ENCODE measurements around the gene TBC1D23. TPM values are rescaled to one million over a fixed set of nuclear protein-coding genes. Genes with fewer than 3 reads are reported as not detected.

The TBC1D23 gene
- total RNA-seq, 1 donor from 2014 or later: 56.9 TPM

- no peak for TF ChIP-seq CTCF (IDR thresholded peaks at IDR 0.05)
- DNase-seq (ENCODE audit: low spot score in 2 of 2): no peak
- Histone ChIP-seq H3K27me3 (no peaks in the 10 kb centered on the region), H3K9me3 (no peaks in the 10 kb centered on the region), H3K36me3 (peaks cover 35 to 46% of the 10 kb centered on the region in 2 donors), H3K4me3 (no peak overlapping the region), H3K4me1 (peaks cover 0 to 3% of the 10 kb centered on the region in 2 donors), H3K27ac (no peak overlapping the region)
- intact Hi-C loops (cut with DNase I): no loop called here
These were observed 110.0 kb downstream of the TBC1D23 start for GRCh38 chr3:100370756-100371155.

- Histone ChIP-seq H3K4me3 (no peak overlapping the region), H3K27ac (no peak overlapping the region), H3K4me1 (no peaks in the 10 kb centered on the region), H3K36me3 (peaks cover 45 to 56% of the 10 kb centered on the region in 2 donors), H3K27me3 (no peaks in the 10 kb centered on the region), H3K9me3 (no peaks in the 10 kb centered on the region)
- DNase-seq (ENCODE audit: low spot score in 2 of 2): no peak
- intact Hi-C loops (cut with DNase I): no loop called here
- no peak for TF ChIP-seq CTCF (IDR thresholded peaks at IDR 0.05)
These were observed 113.7 kb downstream of the TBC1D23 start for GRCh38 chr3:100374521-100374920.

Other genes with a start within 250 kb of the TBC1D23 start
- gene FILIP1L, start 146.5 kb upstream of the TBC1D23 start, total RNA-seq: 106 TPM
- 5.3 TPM for gene NIT2, start 73.8 kb downstream of the TBC1D23 start, total RNA-seq
- 16.4 TPM for gene TOMM70, start 140.1 kb downstream of the TBC1D23 start, total RNA-seq
- gene LNP1, start 140.5 kb downstream of the TBC1D23 start, total RNA-seq: 1.3 TPM
- gene TMEM45A, start 231.6 kb downstream of the TBC1D23 start, total RNA-seq: 30.9 TPM

Data from ascending aorta (tissue), 2 donors.